HEK293 (cell line): ENCODE measurements around the gene THSD4.

Experiments used
- ATF2 ChIP-seq: fragments of 450-650 bp; formaldehyde crosslinking; IDR thresholded peaks from 2 replicates; pipeline ENCODE4 v1.5.1; 2016; ENCODE audit warnings: missing biosample characterization, missing genetic modification characterization, low read depth
- CTCF ChIP-seq: fragments of 450-650 bp; formaldehyde crosslinking; IDR thresholded peaks from 2 replicates; pipeline ENCODE4 v1.5.1; 2016; ENCODE audit warnings: missing biosample characterization, missing genetic modification characterization
- FEZF1 ChIP-seq: fragments of 450-650 bp; formaldehyde crosslinking; IDR thresholded peaks from 2 replicates; pipeline ENCODE4 v1.5.1; 2016; ENCODE audit warnings: missing biosample characterization, missing genetic modification characterization
- ZBTB1 ChIP-seq: fragments of 450-650 bp; formaldehyde crosslinking; IDR thresholded peaks from 2 replicates; pipeline ENCODE4 v1.5.1; 2016; ENCODE audit warnings: missing biosample characterization, missing genetic modification characterization
- ZNF148 ChIP-seq: fragments of 450-650 bp; formaldehyde crosslinking; IDR thresholded peaks from 2 replicates; pipeline ENCODE4 v1.5.0; 2017; ENCODE audit warnings: missing biosample characterization, missing genetic modification characterization, borderline replicate concordance
- ZNF639 ChIP-seq: fragments of 450-650 bp; formaldehyde crosslinking; IDR thresholded peaks from 2 replicates; pipeline ENCODE4 v1.5.1; 2016; ENCODE audit warnings: missing biosample characterization, missing genetic modification characterization
- ZNF830 ChIP-seq: fragments of 450-650 bp; IDR thresholded peaks from 2 replicates; pipeline ENCODE4 v1.5.0; 2018; ENCODE audit warnings: missing biosample characterization, missing genetic modification characterization, low read depth, mild to moderate bottlenecking, moderate library complexity

- TF ChIP-seq ZBTB1 (tag by site-specific recombination), result no peak
- TF ChIP-seq FEZF1 (tag by site-specific recombination), result no peak
- no peak for TF ChIP-seq ZNF830 (tag by site-specific recombination)
- TF ChIP-seq ZNF639 (tag by site-specific recombination), result no peak
- no peak for TF ChIP-seq ATF2
- TF ChIP-seq CTCF (tag by site-specific recombination), result no peak
- TF ChIP-seq ZNF148 (tag by site-specific recombination), result no peak
Measured at GRCh38 chr15:71138473-71138872, 23.2 kb downstream of the THSD4 start.
